Measurements from ENCODE around the gene SETD5. TPM values are rescaled to one million over a fixed set of nuclear protein-coding genes. Genes with fewer than 3 reads are reported as not detected.

The SETD5 gene, protein sequence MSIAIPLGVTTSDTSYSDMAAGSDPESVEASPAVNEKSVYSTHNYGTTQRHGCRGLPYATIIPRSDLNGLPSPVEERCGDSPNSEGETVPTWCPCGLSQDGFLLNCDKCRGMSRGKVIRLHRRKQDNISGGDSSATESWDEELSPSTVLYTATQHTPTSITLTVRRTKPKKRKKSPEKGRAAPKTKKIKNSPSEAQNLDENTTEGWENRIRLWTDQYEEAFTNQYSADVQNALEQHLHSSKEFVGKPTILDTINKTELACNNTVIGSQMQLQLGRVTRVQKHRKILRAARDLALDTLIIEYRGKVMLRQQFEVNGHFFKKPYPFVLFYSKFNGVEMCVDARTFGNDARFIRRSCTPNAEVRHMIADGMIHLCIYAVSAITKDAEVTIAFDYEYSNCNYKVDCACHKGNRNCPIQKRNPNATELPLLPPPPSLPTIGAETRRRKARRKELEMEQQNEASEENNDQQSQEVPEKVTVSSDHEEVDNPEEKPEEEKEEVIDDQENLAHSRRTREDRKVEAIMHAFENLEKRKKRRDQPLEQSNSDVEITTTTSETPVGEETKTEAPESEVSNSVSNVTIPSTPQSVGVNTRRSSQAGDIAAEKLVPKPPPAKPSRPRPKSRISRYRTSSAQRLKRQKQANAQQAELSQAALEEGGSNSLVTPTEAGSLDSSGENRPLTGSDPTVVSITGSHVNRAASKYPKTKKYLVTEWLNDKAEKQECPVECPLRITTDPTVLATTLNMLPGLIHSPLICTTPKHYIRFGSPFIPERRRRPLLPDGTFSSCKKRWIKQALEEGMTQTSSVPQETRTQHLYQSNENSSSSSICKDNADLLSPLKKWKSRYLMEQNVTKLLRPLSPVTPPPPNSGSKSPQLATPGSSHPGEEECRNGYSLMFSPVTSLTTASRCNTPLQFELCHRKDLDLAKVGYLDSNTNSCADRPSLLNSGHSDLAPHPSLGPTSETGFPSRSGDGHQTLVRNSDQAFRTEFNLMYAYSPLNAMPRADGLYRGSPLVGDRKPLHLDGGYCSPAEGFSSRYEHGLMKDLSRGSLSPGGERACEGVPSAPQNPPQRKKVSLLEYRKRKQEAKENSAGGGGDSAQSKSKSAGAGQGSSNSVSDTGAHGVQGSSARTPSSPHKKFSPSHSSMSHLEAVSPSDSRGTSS (N-terminal part only)
- polyA plus RNA-seq (ENCODE audit: insufficient read length in 3 of 3), result 100 to 1,000 TPM; 103 to 165 (median 163) TPM
- long read RNA-seq, donor 1, partial matches to known transcripts, result 0 of 4 reads
- long read RNA-seq, donor 1, other reads (novel, unspliced or antisense), result 0 of 4 reads
- long read RNA-seq, donor 2, partial matches to known transcripts, result 0 of 3 reads
- long read RNA-seq, donor 2, other reads (novel, unspliced or antisense), result 0 of 3 reads
- long read RNA-seq, donor 3, partial matches to known transcripts, result 0 of 3 reads
- long read RNA-seq, donor 3, other reads (novel, unspliced or antisense), result 0 of 3 reads
- long read RNA-seq, donor 4, partial matches to known transcripts, result 6 of 6 reads
- long read RNA-seq, donor 4, other reads (novel, unspliced or antisense), result 0 of 6 reads
- long read RNA-seq, donor 5, full-length matches to known transcripts, result 6 of 6 reads
- long read RNA-seq, donor 5, partial matches to known transcripts, result 0 of 6 reads
- long read RNA-seq, donor 5, other reads (novel, unspliced or antisense), result 0 of 6 reads
- long read RNA-seq, donor 6, partial matches to known transcripts, result 31 of 37 reads
- long read RNA-seq, donor 6, other reads (novel, unspliced or antisense), result 0 of 37 reads
- long read RNA-seq, donor 7, transcript SETD5-227 (3 exons, 634 nt), result major isoform, 5 of 29 reads
- long read RNA-seq, donor 7, partial matches to known transcripts, result 23 of 29 reads
- long read RNA-seq, donor 7, other reads (novel, unspliced or antisense), result 0 of 29 reads
- long read RNA-seq, donor 8, partial matches to known transcripts, result 17 of 20 reads
- long read RNA-seq, donor 8, other reads (novel, unspliced or antisense), result 0 of 20 reads
- long read RNA-seq, donor 9, transcript SETD5-227 (3 exons, 634 nt), result major isoform, 5 of 24 reads
- long read RNA-seq, donor 9, partial matches to known transcripts, result 14 of 24 reads
- long read RNA-seq, donor 9, other reads (novel, unspliced or antisense), result 0 of 24 reads
- long read RNA-seq, donor 10, partial matches to known transcripts, result 26 of 33 reads
- long read RNA-seq, donor 10, other reads (novel, unspliced or antisense), result 0 of 33 reads
- long read RNA-seq, donor 11, partial matches to known transcripts, result 80 of 83 reads
- long read RNA-seq, donor 11, other reads (novel, unspliced or antisense), result 0 of 83 reads
- long read RNA-seq, donor 12, full-length matches to known transcripts, result 5 of 41 reads
- long read RNA-seq, donor 12, partial matches to known transcripts, result 17 of 41 reads
- long read RNA-seq, donor 12, other reads (novel, unspliced or antisense), result 19 of 41 reads
- long read RNA-seq, donor 13, full-length matches to known transcripts, result 9 of 14 reads
- long read RNA-seq, donor 13, partial matches to known transcripts, result 5 of 14 reads
- long read RNA-seq, donor 13, other reads (novel, unspliced or antisense), result 0 of 14 reads
- long read RNA-seq, donor 14, result 0 reads
- long read RNA-seq, donor 15, partial matches to known transcripts, result 19 of 20 reads
- long read RNA-seq, donor 15, other reads (novel, unspliced or antisense), result 0 of 20 reads
- long read RNA-seq, donor 16, full-length matches to known transcripts, result 8 of 23 reads
- long read RNA-seq, donor 16, partial matches to known transcripts, result 15 of 23 reads
- long read RNA-seq, donor 16, other reads (novel, unspliced or antisense), result 0 of 23 reads

DNA sequence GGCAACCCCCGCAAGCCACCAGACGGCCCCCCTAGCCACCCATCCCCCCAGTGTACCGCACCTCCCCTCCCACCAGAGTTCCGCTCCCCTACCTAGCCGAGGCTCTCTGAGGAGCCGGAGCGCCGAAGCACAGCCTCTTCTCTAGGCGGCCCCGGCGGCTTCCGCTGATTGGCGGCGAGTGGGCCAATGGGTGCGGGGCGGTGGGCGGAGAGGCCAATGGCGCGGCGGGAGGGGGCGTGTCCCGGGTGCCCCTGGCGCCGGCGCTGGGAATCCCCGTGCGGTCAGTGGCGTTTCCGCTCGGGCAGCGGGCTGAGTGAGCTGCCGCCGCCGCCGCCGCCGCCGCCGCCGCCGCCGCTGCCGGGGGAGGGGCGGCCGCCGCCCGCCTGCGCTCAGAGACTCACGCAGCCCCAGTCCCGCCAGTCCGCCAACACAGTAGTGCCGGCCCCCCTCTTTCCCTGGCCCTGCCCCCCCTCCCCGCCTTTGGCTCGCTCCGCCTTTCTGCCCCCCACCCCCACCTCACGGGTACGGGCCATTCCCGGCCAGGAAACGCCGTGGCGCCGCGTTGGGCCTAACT lies at the start of gene SETD5:
Gene SETD5 (plus strand): TSS at position 284 of the 574 bp plus-strand sequence. CDS start 31,324 bp downstream, outside the sequence.
- peak; percentile 97 for DNase-seq

DNA sequence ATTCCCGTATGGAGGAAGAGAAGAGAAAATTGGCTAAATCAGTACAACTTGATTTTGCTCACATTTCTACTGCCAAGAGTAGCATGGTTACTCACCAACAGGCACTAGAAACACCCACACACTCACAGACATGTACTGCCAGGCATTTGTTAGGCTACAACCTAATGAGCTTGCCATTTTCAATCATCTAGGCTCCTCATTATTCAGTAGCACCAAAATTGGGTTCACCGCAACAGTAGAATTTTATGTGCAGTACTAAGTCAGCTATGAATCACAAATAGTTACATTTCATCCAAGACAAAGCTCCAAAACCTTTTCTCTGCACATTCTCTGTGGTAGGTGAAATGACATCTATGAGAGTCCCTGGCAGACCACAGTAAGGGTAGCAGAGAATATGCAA lies 49.5 kb upstream of the SETD5 start:
- no peak for DNase-seq

GRCh38 chr3:9349321-9350117 lies 47.9 kb upstream of the SETD5 start:
- peak; percentile 42 for DNase-seq

DNA sequence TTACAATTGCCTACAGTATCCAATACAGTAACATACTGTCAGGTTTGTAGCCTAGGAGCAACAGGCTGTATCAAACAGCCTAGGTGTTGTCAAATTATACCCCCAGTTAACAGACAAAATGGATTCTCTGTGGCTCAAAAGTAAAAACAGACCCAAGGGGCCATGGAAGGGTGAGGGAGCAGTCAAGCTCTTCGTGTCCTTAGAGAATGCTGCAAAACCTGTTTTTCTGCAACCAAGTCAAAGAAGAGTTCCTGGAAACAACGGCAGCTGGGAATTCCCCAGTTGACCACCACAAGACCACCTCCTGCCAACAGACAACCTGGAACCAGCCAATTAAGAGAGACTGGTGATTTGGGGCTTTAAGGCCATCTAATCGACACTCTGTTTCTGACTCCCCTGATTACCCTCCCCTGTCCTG lies 45.7 kb upstream of the SETD5 start:
- DNase-seq, result peak; percentile 68

GRCh38 chr3:9352917-9353752 lies 44.3 kb upstream of the SETD5 start:
- peak; percentile 81 for DNase-seq

DNA sequence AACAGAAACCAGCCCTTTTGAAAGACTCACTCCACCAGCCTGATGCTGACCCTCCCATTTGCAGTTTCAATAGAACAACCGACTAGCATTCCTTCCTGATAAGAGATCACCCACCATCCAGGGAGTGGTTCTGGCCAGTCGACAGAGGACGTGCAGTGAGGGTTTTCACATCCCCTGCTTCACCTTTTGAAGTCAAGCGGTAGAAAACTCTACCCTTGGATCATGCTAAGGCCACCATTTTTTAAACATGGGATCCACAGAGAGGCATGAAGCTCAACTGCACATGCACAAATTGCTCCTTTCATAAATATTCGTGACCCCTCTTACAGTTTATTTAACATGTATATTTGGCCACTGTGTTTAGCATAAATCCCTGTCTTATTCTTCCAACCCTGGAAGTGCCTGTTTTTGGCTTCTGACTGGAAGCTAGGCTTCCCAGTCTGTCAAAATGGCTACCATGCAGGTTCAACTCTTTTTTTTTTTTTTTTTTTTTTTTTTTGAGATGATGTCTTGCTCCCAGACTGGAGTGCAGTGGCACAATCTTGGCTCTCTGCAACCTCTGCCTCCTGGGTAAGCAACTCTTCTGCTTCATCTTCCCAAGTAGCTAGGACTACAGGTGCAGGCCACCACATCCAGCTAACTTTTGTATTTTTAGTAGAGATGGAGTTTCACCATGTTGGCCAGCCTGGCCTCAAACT lies 35.6 kb upstream of the SETD5 start:
- no peak for DNase-seq

DNA sequence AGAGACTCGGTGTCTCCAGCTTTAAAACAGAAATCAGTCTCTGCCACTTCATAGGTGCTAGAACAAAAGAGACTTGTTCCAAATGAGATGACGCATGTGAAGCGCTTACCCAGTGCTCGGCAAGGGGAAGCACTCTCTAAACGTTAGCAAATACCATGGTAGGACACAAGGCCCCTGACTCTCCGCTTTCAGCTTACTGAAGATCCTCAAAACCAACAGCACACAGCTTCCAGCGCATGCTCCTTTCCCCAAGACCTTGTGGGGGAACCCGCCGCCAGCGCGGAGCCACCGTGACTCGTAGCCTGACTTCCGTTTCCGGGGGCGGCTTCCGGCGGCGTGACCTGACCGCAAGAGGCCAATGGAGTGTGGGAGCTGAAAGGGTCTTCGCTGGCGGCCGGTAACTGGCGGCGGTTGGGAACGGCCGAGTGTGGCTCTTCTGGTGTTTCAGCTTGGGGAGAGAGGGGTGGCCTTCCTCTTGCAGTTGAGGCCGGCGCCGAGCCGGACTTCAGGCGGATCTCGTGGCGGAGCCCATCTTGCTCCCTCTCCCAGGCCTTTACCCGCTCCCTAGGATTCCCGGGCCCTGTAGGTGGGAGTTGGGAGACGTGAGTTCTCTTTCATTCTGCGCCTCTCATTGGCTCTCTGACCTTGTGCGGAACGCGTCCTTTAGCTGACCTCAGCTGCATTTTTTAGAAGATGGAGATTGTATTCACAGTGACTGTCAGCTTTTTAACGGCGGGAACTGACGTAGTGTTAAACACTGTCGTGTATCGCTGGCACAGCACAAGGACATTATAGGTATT lies 34.5 kb upstream of the SETD5 start, which contains the start of gene THUMPD3:
Gene THUMPD3 (plus strand): TSS at position 324 of the 800 bp plus-strand sequence. CDS start 2,015 bp downstream, outside the sequence.
- DNase-seq, result peak; percentile 93

DNA sequence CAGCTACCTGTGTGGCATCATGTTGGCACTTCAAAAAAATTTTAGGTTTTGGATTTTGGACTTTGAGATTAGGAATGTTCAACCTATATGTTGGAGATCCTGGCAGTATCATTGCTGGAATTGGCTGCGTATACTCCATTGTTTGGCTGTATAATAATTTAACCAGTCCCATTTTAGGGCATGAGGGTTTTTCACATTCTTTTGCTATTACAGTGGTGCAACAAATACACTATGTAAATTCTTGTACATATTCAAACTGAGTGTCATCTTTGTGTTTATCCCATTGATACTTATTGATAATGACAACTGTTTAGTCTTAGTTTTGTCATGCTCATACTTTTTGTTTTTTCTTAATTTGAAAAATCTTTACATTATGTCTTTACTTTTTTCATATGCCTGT lies 27.9 kb upstream of the SETD5 start:
- no peak for DNase-seq

DNA sequence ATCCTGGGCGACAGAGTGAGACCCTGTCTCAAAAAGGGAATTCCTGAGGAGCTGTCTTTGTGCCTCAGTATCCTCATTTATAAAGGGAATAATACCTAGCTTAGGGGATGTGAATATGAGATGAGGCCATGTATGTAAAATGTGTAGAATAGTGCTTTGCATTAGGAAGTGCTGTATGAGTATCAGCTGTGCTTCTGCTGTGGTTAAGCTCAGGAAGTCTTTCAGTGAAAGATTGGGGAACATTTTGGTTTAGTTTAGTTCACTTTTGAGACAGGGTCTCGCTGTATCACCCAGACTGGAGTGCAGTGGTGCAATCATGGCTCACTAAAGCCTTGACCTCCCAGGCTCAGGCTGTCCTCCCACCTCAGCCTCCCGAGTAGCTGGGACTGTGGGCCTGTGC lies 23.9 kb upstream of the SETD5 start:
- DNase-seq, result no peak

DNA sequence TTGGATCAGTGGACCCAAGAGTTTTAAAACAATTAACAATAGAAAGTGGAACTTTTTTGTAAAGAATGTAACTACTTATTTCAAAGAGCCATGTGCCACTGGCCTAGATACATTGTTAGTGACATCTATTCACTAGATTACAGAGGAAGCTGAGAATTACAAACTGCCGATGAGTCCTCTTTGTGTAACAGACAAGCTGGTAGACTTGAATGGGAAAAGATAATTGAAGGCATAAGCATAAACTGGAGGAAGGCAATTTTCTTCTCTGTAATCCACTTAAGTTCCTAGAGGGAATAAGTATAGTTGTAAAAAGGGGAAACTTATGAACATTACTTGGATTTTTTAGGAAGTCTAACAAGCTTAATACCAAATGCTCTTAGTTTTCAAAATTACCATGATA lies 19.4 kb upstream of the SETD5 start:
- DNase-seq, result no peak

- DNase-seq, result no peak
These were observed 18.1 kb upstream of the SETD5 start for GRCh38 chr3:9379327-9379726.

DNA sequence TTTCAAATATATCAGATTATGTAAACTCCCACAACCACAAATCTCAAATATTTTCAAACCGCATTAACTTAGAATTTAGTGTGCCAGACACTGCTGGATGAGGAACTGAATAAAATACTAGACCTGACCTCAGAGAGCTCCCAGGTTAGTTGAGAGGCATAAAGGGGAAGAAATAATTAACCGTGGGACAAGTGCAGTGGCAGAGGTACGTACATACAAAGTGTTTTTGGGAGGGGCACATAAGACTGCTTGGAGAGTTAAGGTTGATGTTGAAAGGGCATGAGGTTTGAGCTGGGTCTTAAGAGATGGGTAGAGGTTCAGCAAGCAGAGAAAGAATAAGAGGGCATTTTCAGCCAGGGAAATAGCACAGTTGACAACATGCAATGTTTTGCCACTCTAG lies 17.4 kb upstream of the SETD5 start:
- no peak for DNase-seq

GRCh38 chr3:9384141-9384828 lies 13.1 kb upstream of the SETD5 start:
- DNase-seq, result no peak
